Inflammatory macrophage treated with lipopolysaccharide for 4 hours (primary cell): ENCODE measurements around the gene SCN5A.

ENCODE experiments used
- DNase-seq: peaks from one replicate; pipeline ENCODE4 v3.0.0-alpha.2; 2020

SCN5A gene

GRCh38 chr3:38556640-38557358 is 92.7 kb downstream of the SCN5A start:
- no peak for DNase-seq

GRCh38 chr3:38555926-38556325 is 93.6 kb downstream of the SCN5A start:
- no peak for DNase-seq

- DNase-seq, result no peak
Observed at GRCh38 chr3:38555149-38555840, 94.2 kb downstream of the SCN5A start.

GRCh38 chr3:38554127-38554827 is 95.2 kb downstream of the SCN5A start:
- DNase-seq, result no peak

- no peak for DNase-seq
Observed at GRCh38 chr3:38553071-38553470, 96.4 kb downstream of the SCN5A start.

- no peak for DNase-seq
Observed at GRCh38 chr3:38552364-38552763, 97.1 kb downstream of the SCN5A start.

GRCh38 chr3:38551026-38551832 is 98.3 kb downstream of the SCN5A start:
- no peak for DNase-seq

GRCh38 chr3:38549957-38550840 is 99.3 kb downstream of the SCN5A start:
- no peak for DNase-seq

- no peak for DNase-seq
Observed at GRCh38 chr3:38549486-38549885, 100.0 kb downstream of the SCN5A start.

- no peak for DNase-seq
Observed at GRCh38 chr3:38549082-38549481, 100.4 kb downstream of the SCN5A start.

GRCh38 chr3:38548154-38548931 is 101.1 kb downstream of the SCN5A start:
- no peak for DNase-seq

- DNase-seq, result no peak
Observed at GRCh38 chr3:38545983-38546382, 103.5 kb downstream of the SCN5A start.

- no peak for DNase-seq
Observed at GRCh38 chr3:38545550-38545949, 103.9 kb downstream of the SCN5A start.

- no peak for DNase-seq
Observed at GRCh38 chr3:38544926-38545325, 104.6 kb downstream of the SCN5A start.

- DNase-seq, result no peak
Observed at GRCh38 chr3:38543586-38543985, 105.9 kb downstream of the SCN5A start.

- DNase-seq, result no peak
Observed at GRCh38 chr3:38542401-38543298, 106.8 kb downstream of the SCN5A start.

- no peak for DNase-seq
Observed at GRCh38 chr3:38541806-38542205, 107.7 kb downstream of the SCN5A start.

- DNase-seq, result no peak
Observed at GRCh38 chr3:38538773-38539353, 110.6 kb downstream of the SCN5A start.

- DNase-seq, result no peak
Observed at GRCh38 chr3:38536671-38537070, 112.8 kb downstream of the SCN5A start.

GRCh38 chr3:38534604-38535003 is 114.9 kb downstream of the SCN5A start:
- DNase-seq, result no peak
